H9 (cell line): Measurements from ENCODE around the gene NPC1. TPM values are rescaled to one million over a fixed set of nuclear protein-coding genes. Genes with fewer than 3 reads are reported as not detected.

Experiments
- DNase-seq: peaks from one replicate; pipeline ENCODE4 v3.0.0-alpha.2; 2017
- H2AFZ ChIP-seq: one replicate; pipeline ENCODE4 v1.6.1; 2013; ENCODE audit warnings: mild to moderate bottlenecking, low read length, control low read depth, moderate library complexity
- H2AK5ac ChIP-seq: 2 replicates; pipeline ENCODE4 v1.6.1; 2013; ENCODE audit warnings: low read length, control low read depth, mixed read lengths; ENCODE audit not compliant: insufficient read length
- H2BK120ac ChIP-seq: one replicate; pipeline ENCODE4 v1.6.1; 2013; ENCODE audit warnings: low read depth, mild to moderate bottlenecking, low read length, control low read depth, inconsistent platforms; ENCODE audit not compliant: poor library complexity, severe bottlenecking
- H2BK12ac ChIP-seq: 2 replicates; pipeline ENCODE4 v1.6.1; 2013; ENCODE audit warnings: low read length, control low read depth, mixed read lengths, low read depth; ENCODE audit not compliant: insufficient read length
- H2BK15ac ChIP-seq: 2 replicates; pipeline ENCODE4 v1.6.1; 2013; ENCODE audit warnings: low read depth, low read length, control low read depth
- H2BK20ac ChIP-seq: one replicate; pipeline ENCODE4 v1.6.1; 2013; ENCODE audit warnings: low read depth, mild to moderate bottlenecking, low read length, control low read depth, inconsistent platforms; ENCODE audit not compliant: poor library complexity, severe bottlenecking
- H2BK5ac ChIP-seq: 2 replicates; pipeline ENCODE4 v1.6.1; 2013; ENCODE audit warnings: low read length, control low read depth, mixed read lengths; ENCODE audit not compliant: insufficient read length
- H3K14ac ChIP-seq: 2 replicates; pipeline ENCODE4 v1.6.1; 2013; ENCODE audit warnings: low read length, control low read depth; ENCODE audit not compliant: insufficient read depth
- H3K18ac ChIP-seq: 2 replicates; pipeline ENCODE4 v1.6.1; 2013; ENCODE audit warnings: low read depth, mild to moderate bottlenecking, mixed read lengths, low read length, control low read depth; ENCODE audit not compliant: insufficient read length
- H3K23ac ChIP-seq: 2 replicates; pipeline ENCODE4 v1.6.1; 2013; ENCODE audit warnings: low read length, control low read depth, mixed read lengths, low read depth; ENCODE audit not compliant: insufficient read length
- H3K23me2 ChIP-seq: 2 replicates; pipeline ENCODE4 v1.6.1; 2013; ENCODE audit warnings: low read depth, mild to moderate bottlenecking, mixed read lengths, low read length, control low read depth; ENCODE audit not compliant: insufficient read length, poor library complexity, severe bottlenecking
- H3K27ac ChIP-seq: 2 replicates; pipeline ENCODE4 v1.5.1; 2013; ENCODE audit warnings: low read length, control low read depth, mixed read lengths, low read depth; ENCODE audit not compliant: insufficient read length
- H3K27me3 ChIP-seq: 2 replicates; pipeline ENCODE4 v1.6.1; 2013; ENCODE audit warnings: low read length, control low read depth, inconsistent platforms; ENCODE audit not compliant: insufficient read depth
- H3K4ac ChIP-seq: 2 replicates; pipeline ENCODE4 v1.6.1; 2013; ENCODE audit warnings: low read depth, mild to moderate bottlenecking, control low read depth, inconsistent platforms, low read length, moderate library complexity
- H3K4me1 ChIP-seq: 2 replicates; pipeline ENCODE4 v1.6.1; 2013; ENCODE audit warnings: low read length, control low read depth, inconsistent platforms; ENCODE audit not compliant: insufficient read depth
- H3K4me2 ChIP-seq: 2 replicates; pipeline ENCODE4 v1.6.1; 2013; ENCODE audit warnings: low read length, control low read depth, mixed read lengths; ENCODE audit not compliant: insufficient read length, insufficient read depth
- H3K56ac ChIP-seq: 2 replicates; pipeline ENCODE4 v1.6.1; 2013; ENCODE audit warnings: low read depth, mild to moderate bottlenecking, mixed read lengths, low read length, control low read depth; ENCODE audit not compliant: insufficient read length
- H3K79me1 ChIP-seq: 2 replicates; pipeline ENCODE4 v1.6.1; 2013; ENCODE audit warnings: low read depth, mild to moderate bottlenecking, moderate library complexity, low read length, control low read depth, inconsistent platforms; ENCODE audit not compliant: insufficient read depth, poor library complexity, severe bottlenecking
- H3K79me2 ChIP-seq: 2 replicates; pipeline ENCODE4 v1.6.1; 2013; ENCODE audit warnings: low read length, control low read depth, inconsistent platforms; ENCODE audit not compliant: insufficient read depth
- H3K9ac ChIP-seq: 2 replicates; pipeline ENCODE4 v1.6.1; 2013; ENCODE audit warnings: low read length, control low read depth, mixed read lengths; ENCODE audit not compliant: insufficient read length; ENCODE audit errors: extremely low read depth
- H3K9me3 ChIP-seq: one replicate; pipeline ENCODE4 v1.6.1; 2013; ENCODE audit warnings: low read depth, low read length, inconsistent platforms; ENCODE audit not compliant: control insufficient read depth
- H3T11ph ChIP-seq: one replicate; pipeline ENCODE4 v1.6.1; 2013; ENCODE audit warnings: mild to moderate bottlenecking, low read length, control low read depth, inconsistent platforms
- H4K20me1 ChIP-seq: one replicate; pipeline ENCODE4 v1.6.1; 2013; ENCODE audit not compliant: control insufficient read depth, insufficient read length, insufficient read depth
- H4K5ac ChIP-seq: 2 replicates; pipeline ENCODE4 v1.6.1; 2013; ENCODE audit warnings: low read depth, mild to moderate bottlenecking, mixed read lengths, low read length, control low read depth; ENCODE audit not compliant: insufficient read length
- H4K8ac ChIP-seq: replicated peaks from 2 replicates; pipeline ENCODE4 v1.6.1; 2013; ENCODE audit warnings: low read length, control low read depth, mixed read lengths, low read depth; ENCODE audit not compliant: insufficient read length
- H4K91ac ChIP-seq: 2 replicates; pipeline ENCODE4 v1.6.1; 2013; ENCODE audit warnings: low read depth, mild to moderate bottlenecking, moderate library complexity, mixed read lengths, low read length, control low read depth; ENCODE audit not compliant: insufficient read length
- H3K27ac Mint-ChIP-seq, 3 experiments: 2 replicates in 2 of 3; 3 replicates in 1 of 3; pipeline ENCODE4 v1.8.0; 2020 to 2021; ENCODE audit warnings: mixed read lengths in 3 of 3, mild to moderate bottlenecking in 1 of 3, moderate library complexity in 1 of 3
- H3K27me3 Mint-ChIP-seq: 2 replicates; pipeline ENCODE4 v1.8.0; 2021; ENCODE audit warnings: low read depth, mild to moderate bottlenecking, moderate library complexity, mixed read lengths
- H3K36me3 Mint-ChIP-seq, 3 experiments: 2 replicates in 2 of 3; 3 replicates in 1 of 3; pipeline ENCODE4 v1.8.0; 2020 to 2021; ENCODE audit warnings: low read depth in 3 of 3, mixed read lengths in 3 of 3; ENCODE audit not compliant: insufficient read depth in 1 of 3
- H3K4me1 Mint-ChIP-seq, 2 experiments: 2 replicates each; pipeline ENCODE4 v1.8.0; 2020; ENCODE audit warnings: mixed read lengths in 2 of 2
- H3K4me3 Mint-ChIP-seq, 2 experiments: 2 replicates in 1 of 2; 3 replicates in 1 of 2; pipeline ENCODE4 v1.8.0; 2020 to 2021; ENCODE audit warnings: mild to moderate bottlenecking in 2 of 2, mixed read lengths in 2 of 2, moderate library complexity in 1 of 2
- H3K9me3 Mint-ChIP-seq, 2 experiments: 2 replicates in 1 of 2; 3 replicates in 1 of 2; pipeline ENCODE4 v1.8.0; 2020; ENCODE audit warnings: mild to moderate bottlenecking in 2 of 2, mixed read lengths in 2 of 2, moderate library complexity in 1 of 2
- WGBS: extraction: QIAGEN DNeasy Blood & Tissue Kit; methylation state at CpG from one replicate; pipeline ENCODE4 v1.1.7; 2013; ENCODE audit warnings: missing lambda C conversion rate, low lambda C conversion rate, mixed read lengths; ENCODE audit not compliant: insufficient read length; ENCODE audit errors: extremely low coverage; 5-methylcytosine and 5-hydroxymethylcytosine counted together
- total RNA-seq: library from RNA; stranded (reverse); gene quantifications from 2 replicates; pipeline ENCODE4 v1.2.1, GENCODE V29; 2021
- TF ChIP-seq, protein P1 (sequence below): fragments of 200-600 bp; sonication (generic); conservative IDR thresholded peaks from 3 replicates; pipeline ENCODE4 v1.8.0; 2021; ENCODE audit warnings: antibody characterized with exemption, mild to moderate bottlenecking

Gene NPC1
- total RNA-seq, 1 experiment from 2014 or later, result 24.2 TPM

DNA sequence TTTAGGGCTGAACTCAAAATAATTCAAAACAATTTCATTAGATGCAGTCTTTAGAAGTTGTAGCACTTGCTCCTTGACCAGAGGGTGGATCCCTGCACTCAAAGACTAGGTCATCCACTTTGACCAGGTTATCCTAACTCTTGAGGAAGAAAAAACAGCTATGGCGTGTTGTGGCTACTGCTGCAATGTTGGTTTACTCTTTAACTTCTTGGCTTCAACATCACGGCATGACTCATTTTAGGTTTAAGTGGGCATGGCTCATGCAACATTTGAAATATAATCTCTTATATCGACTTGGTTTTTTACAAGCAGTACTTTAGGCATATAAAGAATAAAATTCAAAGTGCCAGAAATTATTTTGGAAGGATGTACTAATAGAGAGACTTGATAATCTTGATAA is 41.0 kb upstream of the NPC1 start:
- Histone ChIP-seq H2BK120ac (no peak overlapping the region), H4K20me1 (no peaks in the 10 kb centered on the region), H3K4ac (no peak overlapping the region), H3K9ac (no peak overlapping the region), H2BK20ac (no peak overlapping the region), H3K9me3 (no peaks in the 10 kb centered on the region), H4K91ac (no peak overlapping the region), H3K14ac (no peak overlapping the region), H3K79me1 (no peaks in the 10 kb centered on the region), H3K79me2 (no peaks in the 10 kb centered on the region), H3K27me3 (no peaks in the 10 kb centered on the region), H4K8ac (no peak overlapping the region), H2AFZ (no peak overlapping the region), H3K4me1 (no peaks in the 10 kb centered on the region), H3K23me2 (no peaks in the 10 kb centered on the region), H3K23ac (no peak overlapping the region), H3T11ph (no peak overlapping the region), H3K56ac (no peak overlapping the region), H4K5ac (no peak overlapping the region), H3K27ac (no peak overlapping the region), H3K18ac (no peak overlapping the region), H2AK5ac (no peak overlapping the region), H2BK5ac (no peak overlapping the region), H2BK12ac (no peak overlapping the region), H2BK15ac (no peak overlapping the region), H3K4me2 (no peak overlapping the region)
- Mint-ChIP-seq H3K9me3 (no peaks in the 10 kb centered on the region), H3K27ac (no peak overlapping the region), H3K36me3 (no peaks in the 10 kb centered on the region), H3K4me1 (peaks cover 5 to 6% of the 10 kb centered on the region in 2 experiments), H3K27me3 (peaks cover 4% of the 10 kb centered on the region), H3K4me3 (no peak overlapping the region)
- TF ChIP-seq, protein P1, sequence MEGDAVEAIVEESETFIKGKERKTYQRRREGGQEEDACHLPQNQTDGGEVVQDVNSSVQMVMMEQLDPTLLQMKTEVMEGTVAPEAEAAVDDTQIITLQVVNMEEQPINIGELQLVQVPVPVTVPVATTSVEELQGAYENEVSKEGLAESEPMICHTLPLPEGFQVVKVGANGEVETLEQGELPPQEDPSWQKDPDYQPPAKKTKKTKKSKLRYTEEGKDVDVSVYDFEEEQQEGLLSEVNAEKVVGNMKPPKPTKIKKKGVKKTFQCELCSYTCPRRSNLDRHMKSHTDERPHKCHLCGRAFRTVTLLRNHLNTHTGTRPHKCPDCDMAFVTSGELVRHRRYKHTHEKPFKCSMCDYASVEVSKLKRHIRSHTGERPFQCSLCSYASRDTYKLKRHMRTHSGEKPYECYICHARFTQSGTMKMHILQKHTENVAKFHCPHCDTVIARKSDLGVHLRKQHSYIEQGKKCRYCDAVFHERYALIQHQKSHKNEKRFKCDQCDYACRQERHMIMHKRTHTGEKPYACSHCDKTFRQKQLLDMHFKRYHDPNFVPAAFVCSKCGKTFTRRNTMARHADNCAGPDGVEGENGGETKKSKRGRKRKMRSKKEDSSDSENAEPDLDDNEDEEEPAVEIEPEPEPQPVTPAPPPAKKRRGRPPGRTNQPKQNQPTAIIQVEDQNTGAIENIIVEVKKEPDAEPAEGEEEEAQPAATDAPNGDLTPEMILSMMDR, result no peak
- DNase-seq, result no peak
- no CpG with 5 or more reads among the region's 3 CpGs for WGBS
